GM23338 (cell line): ENCODE data around the gene PDE4B.

Experiments
- CTCF ChIP-seq, 2 experiments: fragments of 200-600 bp in 1 of 2; sonication (generic) in 1 of 2; conservative IDR thresholded peaks; 2 replicates each; pipeline versions ENCODE4 v1.5.1 to v1.6.1; 2016 to 2017; ENCODE audit warnings: antibody characterized with exemption in 2 of 2, low read depth in 2 of 2, mild to moderate bottlenecking in 2 of 2, moderate library complexity in 1 of 2
- EZH2 ChIP-seq: fragments of 200-600 bp; sonication (generic); IDR thresholded peaks from one replicate; pipeline ENCODE4 v1.8.0; 2017; ENCODE audit warnings: antibody characterized with exemption, mild to moderate bottlenecking, low read depth; ENCODE audit not compliant: unreplicated experiment
- EZH2phosphoT487 ChIP-seq: fragments of 200-600 bp; sonication (generic); IDR thresholded peaks from one replicate; pipeline ENCODE4 v1.8.1; 2018; ENCODE audit warnings: antibody characterized with exemption; ENCODE audit not compliant: unreplicated experiment
- POLR2AphosphoS5 ChIP-seq: IDR thresholded peaks from 2 replicates; pipeline ENCODE4 v1.6.1; 2016; ENCODE audit warnings: antibody characterized with exemption, low read depth
- TF ChIP-seq, protein P1 (sequence below): IDR thresholded peaks from one replicate; pipeline ENCODE4 v1.6.1; 2018; ENCODE audit warnings: antibody characterized with exemption; ENCODE audit not compliant: unreplicated experiment

DNA sequence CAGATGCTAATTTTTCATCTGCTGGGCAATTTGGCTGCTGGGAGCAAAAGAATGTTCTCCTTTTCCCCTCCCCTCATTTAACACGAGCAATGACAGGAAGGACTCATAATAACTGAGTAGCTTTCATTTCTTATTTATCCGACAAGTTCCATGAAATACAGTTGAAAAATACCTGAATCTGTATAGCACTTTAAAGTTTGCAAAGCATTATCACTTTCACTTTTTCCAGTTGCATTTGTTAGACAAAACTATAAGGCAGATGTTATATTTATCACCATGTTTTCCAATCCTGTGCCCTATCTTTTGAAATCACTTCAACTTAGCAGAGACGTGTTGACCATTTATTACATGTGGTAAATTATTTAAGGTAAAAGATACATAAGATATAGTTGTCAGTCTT lies 390.7 kb downstream of the PDE4B start:
- TF ChIP-seq CTCF (conservative IDR thresholded peaks at IDR 0.05; ENCODE audit: low read depth in 2 of 2) (no peak), EZH2 (no peak), POLR2AphosphoS5 (no peak), EZH2phosphoT487 (no peak)
- TF ChIP-seq, protein P1, sequence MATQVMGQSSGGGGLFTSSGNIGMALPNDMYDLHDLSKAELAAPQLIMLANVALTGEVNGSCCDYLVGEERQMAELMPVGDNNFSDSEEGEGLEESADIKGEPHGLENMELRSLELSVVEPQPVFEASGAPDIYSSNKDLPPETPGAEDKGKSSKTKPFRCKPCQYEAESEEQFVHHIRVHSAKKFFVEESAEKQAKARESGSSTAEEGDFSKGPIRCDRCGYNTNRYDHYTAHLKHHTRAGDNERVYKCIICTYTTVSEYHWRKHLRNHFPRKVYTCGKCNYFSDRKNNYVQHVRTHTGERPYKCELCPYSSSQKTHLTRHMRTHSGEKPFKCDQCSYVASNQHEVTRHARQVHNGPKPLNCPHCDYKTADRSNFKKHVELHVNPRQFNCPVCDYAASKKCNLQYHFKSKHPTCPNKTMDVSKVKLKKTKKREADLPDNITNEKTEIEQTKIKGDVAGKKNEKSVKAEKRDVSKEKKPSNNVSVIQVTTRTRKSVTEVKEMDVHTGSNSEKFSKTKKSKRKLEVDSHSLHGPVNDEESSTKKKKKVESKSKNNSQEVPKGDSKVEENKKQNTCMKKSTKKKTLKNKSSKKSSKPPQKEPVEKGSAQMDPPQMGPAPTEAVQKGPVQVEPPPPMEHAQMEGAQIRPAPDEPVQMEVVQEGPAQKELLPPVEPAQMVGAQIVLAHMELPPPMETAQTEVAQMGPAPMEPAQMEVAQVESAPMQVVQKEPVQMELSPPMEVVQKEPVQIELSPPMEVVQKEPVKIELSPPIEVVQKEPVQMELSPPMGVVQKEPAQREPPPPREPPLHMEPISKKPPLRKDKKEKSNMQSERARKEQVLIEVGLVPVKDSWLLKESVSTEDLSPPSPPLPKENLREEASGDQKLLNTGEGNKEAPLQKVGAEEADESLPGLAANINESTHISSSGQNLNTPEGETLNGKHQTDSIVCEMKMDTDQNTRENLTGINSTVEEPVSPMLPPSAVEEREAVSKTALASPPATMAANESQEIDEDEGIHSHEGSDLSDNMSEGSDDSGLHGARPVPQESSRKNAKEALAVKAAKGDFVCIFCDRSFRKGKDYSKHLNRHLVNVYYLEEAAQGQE: no peak
